Progenitor cell of endocrine pancreas (in vitro differentiated cells): ENCODE results near the gene BOC. TPM values are rescaled to one million over a fixed set of nuclear protein-coding genes. Genes with fewer than 3 reads are reported as not detected.
A peak's percentile ranks its signal among the peaks of the same experiment; 100 is the strongest.

Experiments used
- DNase-seq: peaks from one replicate; pipeline ENCODE4 v3.0.0; 2021; ENCODE audit warnings: low spot score; ENCODE audit not compliant: unreplicated experiment
- H3K27ac Mint-ChIP-seq: 2 replicates; pipeline ENCODE4 v1.8.0; 2021; ENCODE audit warnings: mild to moderate bottlenecking, moderate library complexity, mixed read lengths
- H3K27me3 Mint-ChIP-seq: 2 replicates; pipeline ENCODE4 v1.8.0; 2021; ENCODE audit warnings: mixed read lengths
- H3K36me3 Mint-ChIP-seq: 2 replicates; pipeline ENCODE4 v1.8.0; 2022; ENCODE audit warnings: mixed read lengths; ENCODE audit not compliant: insufficient read depth
- H3K4me1 Mint-ChIP-seq: 2 replicates; pipeline ENCODE4 v1.8.0; 2021; ENCODE audit warnings: low read depth, mixed read lengths
- H3K4me3 Mint-ChIP-seq: 2 replicates; pipeline ENCODE4 v1.8.0; 2021; ENCODE audit warnings: low read depth, mild to moderate bottlenecking, moderate library complexity, mixed read lengths
- H3K9me3 Mint-ChIP-seq: 2 replicates; pipeline ENCODE4 v1.8.0; 2021; ENCODE audit warnings: low read depth, mixed read lengths
- total RNA-seq: library from RNA; stranded (reverse); gene quantifications from 2 replicates; pipeline ENCODE4 v1.2.1, GENCODE V29; 2021
- TF ChIP-seq, protein P1 (sequence below): fragments of 200-600 bp; sonication (generic); IDR thresholded peaks from one replicate; pipeline ENCODE4 v1.5.0; 2021; ENCODE audit warnings: antibody characterized with exemption, mild to moderate bottlenecking; ENCODE audit not compliant: unreplicated experiment

Gene BOC
- total RNA-seq, 1 donor from 2014 or later: 10.8 TPM

DNA sequence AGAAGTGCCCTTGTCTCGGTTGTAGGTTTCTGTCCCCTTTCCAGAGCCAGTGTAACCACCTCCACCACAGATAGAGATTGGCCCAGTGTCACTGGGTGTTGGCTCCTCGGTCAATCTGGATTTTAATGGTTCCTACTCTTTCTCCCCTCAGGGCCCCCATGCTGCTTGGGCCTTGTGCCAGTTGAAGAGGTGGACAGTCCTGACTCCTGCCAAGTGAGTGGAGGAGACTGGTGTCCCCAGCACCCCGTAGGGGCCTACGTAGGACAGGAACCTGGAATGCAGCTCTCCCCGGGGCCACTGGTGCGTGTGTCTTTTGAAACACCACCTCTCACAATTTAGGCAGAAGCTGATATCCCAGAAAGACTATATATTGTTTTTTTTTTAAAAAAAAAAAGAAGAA lies 75.2 kb downstream of the BOC start:
- no peak for DNase-seq
- Mint-ChIP-seq H3K9me3 (no peaks in the 10 kb centered on the region), H3K4me3 (no peak overlapping the region), H3K27ac (no peak overlapping the region), H3K4me1 (peaks cover 7% of the 10 kb centered on the region), H3K27me3 (peaks cover 15% of the 10 kb centered on the region), H3K36me3 (peaks cover 2% of the 10 kb centered on the region)
- TF ChIP-seq, protein P1, sequence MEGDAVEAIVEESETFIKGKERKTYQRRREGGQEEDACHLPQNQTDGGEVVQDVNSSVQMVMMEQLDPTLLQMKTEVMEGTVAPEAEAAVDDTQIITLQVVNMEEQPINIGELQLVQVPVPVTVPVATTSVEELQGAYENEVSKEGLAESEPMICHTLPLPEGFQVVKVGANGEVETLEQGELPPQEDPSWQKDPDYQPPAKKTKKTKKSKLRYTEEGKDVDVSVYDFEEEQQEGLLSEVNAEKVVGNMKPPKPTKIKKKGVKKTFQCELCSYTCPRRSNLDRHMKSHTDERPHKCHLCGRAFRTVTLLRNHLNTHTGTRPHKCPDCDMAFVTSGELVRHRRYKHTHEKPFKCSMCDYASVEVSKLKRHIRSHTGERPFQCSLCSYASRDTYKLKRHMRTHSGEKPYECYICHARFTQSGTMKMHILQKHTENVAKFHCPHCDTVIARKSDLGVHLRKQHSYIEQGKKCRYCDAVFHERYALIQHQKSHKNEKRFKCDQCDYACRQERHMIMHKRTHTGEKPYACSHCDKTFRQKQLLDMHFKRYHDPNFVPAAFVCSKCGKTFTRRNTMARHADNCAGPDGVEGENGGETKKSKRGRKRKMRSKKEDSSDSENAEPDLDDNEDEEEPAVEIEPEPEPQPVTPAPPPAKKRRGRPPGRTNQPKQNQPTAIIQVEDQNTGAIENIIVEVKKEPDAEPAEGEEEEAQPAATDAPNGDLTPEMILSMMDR: no peak

- TF ChIP-seq, protein P1: no peak
- Mint-ChIP-seq H3K36me3 (peaks cover 2% of the 10 kb centered on the region), H3K4me3 (no peak overlapping the region), H3K4me1 (peaks cover 7% of the 10 kb centered on the region), H3K9me3 (no peaks in the 10 kb centered on the region), H3K27me3 (peaks cover 20% of the 10 kb centered on the region), H3K27ac (no peak overlapping the region)
- no peak for DNase-seq
Observed at GRCh38 chr3:113287111-113287802, 75.9 kb downstream of the BOC start.

- H3K36me3 Mint-ChIP-seq: no peaks in the 10 kb centered on the region
- peaks cover 22% of the 10 kb centered on the region for H3K27me3 Mint-ChIP-seq
- peak; percentile 43 for DNase-seq
- H3K4me3 Mint-ChIP-seq: no peak overlapping the region
- H3K27ac Mint-ChIP-seq: no peak overlapping the region
- H3K4me1 Mint-ChIP-seq: peaks cover 7% of the 10 kb centered on the region
- no peaks in the 10 kb centered on the region for H3K9me3 Mint-ChIP-seq
- TF ChIP-seq, protein P1: peak; percentile 99
Observed at GRCh38 chr3:113287803-113288648, 76.7 kb downstream of the BOC start.

DNA sequence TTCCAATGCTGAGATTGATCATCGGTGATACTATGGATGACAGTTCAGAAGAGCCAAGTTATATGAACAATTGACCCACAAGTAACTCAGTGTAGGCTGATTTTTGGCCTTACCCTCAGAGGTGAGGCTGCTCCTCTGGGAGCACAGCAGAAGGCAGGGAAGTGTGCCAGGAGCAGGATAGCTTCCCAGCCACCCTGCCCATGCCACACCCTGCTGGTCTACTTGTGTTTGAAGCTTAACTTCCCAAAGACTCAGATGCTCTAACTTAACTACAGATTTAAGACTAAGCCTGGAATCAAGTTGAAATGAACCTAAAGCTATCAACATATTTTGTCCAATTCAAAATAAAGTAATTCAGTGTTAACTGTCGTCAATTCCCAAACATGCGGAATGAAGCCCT lies 77.5 kb downstream of the BOC start:
- Mint-ChIP-seq H3K9me3 (no peaks in the 10 kb centered on the region), H3K4me1 (peaks cover 16% of the 10 kb centered on the region), H3K27me3 (peaks cover 22% of the 10 kb centered on the region), H3K27ac (no peak overlapping the region), H3K36me3 (no peaks in the 10 kb centered on the region), H3K4me3 (no peak overlapping the region)
- no peak for DNase-seq
- TF ChIP-seq, protein P1: no peak

- no peak overlapping the region for H3K4me3 Mint-ChIP-seq
- H3K4me1 Mint-ChIP-seq: peaks cover 25% of the 10 kb centered on the region
- peaks cover 22% of the 10 kb centered on the region for H3K27me3 Mint-ChIP-seq
- H3K27ac Mint-ChIP-seq: no peak overlapping the region
- peaks cover under 1% of the 10 kb centered on the region for H3K36me3 Mint-ChIP-seq
- no peaks in the 10 kb centered on the region for H3K9me3 Mint-ChIP-seq
- no peak for DNase-seq
- TF ChIP-seq, protein P1: no peak
Observed at GRCh38 chr3:113291572-113291971, 80.2 kb downstream of the BOC start.
